PC-3 (cell line): ENCODE data around the gene CTTNBP2NL. TPM values are rescaled to one million over a fixed set of nuclear protein-coding genes. Genes with fewer than 3 reads are reported as not detected.
A peak's percentile ranks its signal among the peaks of the same experiment; 100 is the strongest.

Source experiments
- ATAC-seq: fragments of 200-7000 bp; cut with Tn5 transposase; 2 replicates; pipeline ENCODE4 v1.9.1; 2020; ENCODE audit warnings: mild to moderate bottlenecking, moderate library complexity
- BruUV-seq: library from RNA; stranded (reverse); fragments of 400-500 nt; replicated peaks from 2 replicates; lab custom pipeline; 2021; lab: Mats Ljungman, UMichigan
- CTCF ChIA-PET: fragments of 300-600 bp; sonication (Branson Sonifier 250); formaldehyde crosslinking; loops from one replicate; lab custom pipeline; 2022; ENCODE audit warnings: antibody characterized with exemption; lab: Charles Lee
- POLR2A ChIA-PET: fragments of 300-600 bp; sonication (Branson Sonifier 250); formaldehyde crosslinking; loops from one replicate; lab custom pipeline; 2022; ENCODE audit warnings: antibody characterized with exemption; ENCODE audit not compliant: unreplicated experiment; lab: Charles Lee
- DNase-seq: peaks from one replicate; pipeline ENCODE4 v3.0.0-alpha.2; 2015
- H2AFZ ChIP-seq: fragments of 300-600 bp; sonication (generic); 2 replicates; pipeline ENCODE4 v1.6.0; 2016; ENCODE audit warnings: antibody characterized with exemption, low read length
- H3F3A ChIP-seq: fragments of 300-600 bp; sonication (generic); one replicate; pipeline ENCODE4 v1.6.0; 2017; ENCODE audit warnings: antibody characterized with exemption, low read length, control low read depth, mild to moderate bottlenecking; ENCODE audit not compliant: unreplicated experiment
- H3K27ac ChIP-seq: fragments of 300-600 bp; sonication (generic); 2 replicates; pipeline ENCODE4 v1.5.1; 2016; ENCODE audit warnings: mild to moderate bottlenecking, low read length
- H3K27me3 ChIP-seq: fragments of 300-600 bp; sonication (generic); 2 replicates; pipeline ENCODE4 v1.6.1; 2016; ENCODE audit warnings: low read length, mixed read lengths
- H3K36me3 ChIP-seq: fragments of 300-600 bp; sonication (generic); 2 replicates; pipeline ENCODE4 v1.6.1; 2016; ENCODE audit warnings: low read depth, mixed run types, low read length, mixed read lengths
- H3K4me1 ChIP-seq: fragments of 300-600 bp; sonication (generic); 2 replicates; pipeline ENCODE4 v1.5.1; 2016; ENCODE audit warnings: low read length; ENCODE audit not compliant: insufficient read depth
- H3K4me2 ChIP-seq: fragments of 300-600 bp; sonication (generic); 2 replicates; pipeline ENCODE4 v1.6.0; 2016; ENCODE audit warnings: low read length
- H3K4me3 ChIP-seq: fragments of 300-600 bp; sonication (generic); 2 replicates; pipeline ENCODE4 v1.5.1; 2016; ENCODE audit warnings: mild to moderate bottlenecking, low read length, mixed read lengths
- H3K79me2 ChIP-seq: fragments of 300-600 bp; sonication (generic); 2 replicates; pipeline ENCODE4 v1.6.1; 2017; ENCODE audit warnings: low read length, mixed read lengths
- H3K9ac ChIP-seq: fragments of 300-600 bp; sonication (generic); 2 replicates; pipeline ENCODE4 v1.6.0; 2016; ENCODE audit warnings: mild to moderate bottlenecking, low read length
- H3K9me2 ChIP-seq: fragments of 300-600 bp; sonication (generic); replicated peaks from 2 replicates; pipeline ENCODE4 v1.6.1; 2016; ENCODE audit warnings: mixed run types, low read length, mixed read lengths
- H3K9me3 ChIP-seq: fragments of 300-600 bp; sonication (generic); 2 replicates; pipeline ENCODE4 v1.6.1; 2016; ENCODE audit warnings: low read length, mixed read lengths
- H4K20me1 ChIP-seq: fragments of 300-600 bp; sonication (generic); 2 replicates; pipeline ENCODE4 v1.6.1; 2016; ENCODE audit warnings: low read length, mixed read lengths
- EZH2 ChIP-seq: fragments of 300-600 bp; sonication (generic); IDR thresholded peaks from one replicate; pipeline ENCODE4 v1.6.1; 2017; ENCODE audit warnings: antibody characterized with exemption, mild to moderate bottlenecking, low read length; ENCODE audit not compliant: unreplicated experiment
- EZH2phosphoT487 ChIP-seq: fragments of 300-600 bp; sonication (generic); IDR thresholded peaks from 2 replicates; pipeline ENCODE4 v1.6.1; 2018; ENCODE audit warnings: mild to moderate bottlenecking, antibody characterized with exemption, low read length, borderline replicate concordance
- intact Hi-C: fragments of 100-400 bp; cut with micrococcal nuclease; formaldehyde crosslinking; loops from 2 replicates; pipeline ENCODE4 v1.9.0; 2023
- total RNA-seq: library from RNA; depleted of rRNA; stranded (reverse); fragments of >200 nt; gene quantifications from 2 replicates; pipeline ENCODE4 v1.2.3, GENCODE V29; 2014
- TF ChIP-seq, protein P1 (sequence below): fragments of 300-600 bp; sonication (generic); conservative IDR thresholded peaks from 2 replicates; pipeline ENCODE4 v1.5.1; 2017; ENCODE audit warnings: antibody characterized with exemption, low read depth, mild to moderate bottlenecking, low read length

Gene CTTNBP2NL
- total RNA-seq, 1 experiment from 2014 or later: 9.8 TPM

DNA sequence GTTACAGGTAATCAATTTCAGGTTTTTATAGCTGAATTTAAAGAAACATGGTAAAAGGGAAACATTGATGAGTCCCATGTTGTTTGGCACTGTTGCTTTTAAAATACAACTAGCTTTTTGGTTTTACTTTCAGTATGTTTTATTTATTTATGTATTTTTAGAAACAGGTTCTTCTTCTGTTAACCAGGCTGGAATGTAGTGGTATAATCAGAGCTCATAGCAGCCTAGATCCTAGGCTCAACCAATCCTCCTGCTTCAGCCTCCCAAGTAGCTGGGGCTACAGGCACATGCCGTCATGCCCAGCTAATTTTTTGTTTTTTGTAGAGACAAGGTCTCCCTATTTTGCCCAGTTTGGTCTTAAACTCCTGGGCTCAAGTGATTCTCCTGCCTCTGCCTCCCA lies 50.4 kb downstream of the CTTNBP2NL start:
- CTCF ChIA-PET: interaction anchor here (0.6 kb wide), 1 partner anchor 1231 kb away, joined by 3 read pairs; no protein-coding TSS in a partner anchor
- no peaks in the 10 kb centered on the region for H3K27me3 ChIP-seq
- H3K4me1 ChIP-seq: peaks cover 11% of the 10 kb centered on the region
- 0 out of 2 replicates have a peak, but pooled peaks cover 2% of the 10 kb centered on the region for H3K36me3 ChIP-seq
- intact Hi-C loops: no loop called here
- BruUV-seq: no TSS peak
- TF ChIP-seq EZH2phosphoT487 (no peak), EZH2 (no peak)
- TF ChIP-seq, protein P1, sequence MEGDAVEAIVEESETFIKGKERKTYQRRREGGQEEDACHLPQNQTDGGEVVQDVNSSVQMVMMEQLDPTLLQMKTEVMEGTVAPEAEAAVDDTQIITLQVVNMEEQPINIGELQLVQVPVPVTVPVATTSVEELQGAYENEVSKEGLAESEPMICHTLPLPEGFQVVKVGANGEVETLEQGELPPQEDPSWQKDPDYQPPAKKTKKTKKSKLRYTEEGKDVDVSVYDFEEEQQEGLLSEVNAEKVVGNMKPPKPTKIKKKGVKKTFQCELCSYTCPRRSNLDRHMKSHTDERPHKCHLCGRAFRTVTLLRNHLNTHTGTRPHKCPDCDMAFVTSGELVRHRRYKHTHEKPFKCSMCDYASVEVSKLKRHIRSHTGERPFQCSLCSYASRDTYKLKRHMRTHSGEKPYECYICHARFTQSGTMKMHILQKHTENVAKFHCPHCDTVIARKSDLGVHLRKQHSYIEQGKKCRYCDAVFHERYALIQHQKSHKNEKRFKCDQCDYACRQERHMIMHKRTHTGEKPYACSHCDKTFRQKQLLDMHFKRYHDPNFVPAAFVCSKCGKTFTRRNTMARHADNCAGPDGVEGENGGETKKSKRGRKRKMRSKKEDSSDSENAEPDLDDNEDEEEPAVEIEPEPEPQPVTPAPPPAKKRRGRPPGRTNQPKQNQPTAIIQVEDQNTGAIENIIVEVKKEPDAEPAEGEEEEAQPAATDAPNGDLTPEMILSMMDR: no peak
- no peaks in the 10 kb centered on the region for H3F3A ChIP-seq
- no peak overlapping the region for H3K4me2 ChIP-seq
- ATAC-seq (no peak), DNase-seq (no peak)
- H3K9ac ChIP-seq: no peak overlapping the region
- no peaks in the 10 kb centered on the region for H3K9me2 ChIP-seq
- H3K4me3 ChIP-seq: no peak overlapping the region
- no peak overlapping the region for H3K27ac ChIP-seq
- POLR2A ChIA-PET: interaction anchor here (0.6 kb wide), 1 partner anchor 22 kb away, joined by 6 read pairs; no protein-coding TSS in a partner anchor
- no peaks in the 10 kb centered on the region for H3K9me3 ChIP-seq
- no peaks in the 10 kb centered on the region for H4K20me1 ChIP-seq
- no peak overlapping the region for H2AFZ ChIP-seq
- no peaks in the 10 kb centered on the region; the same call in 1 of the 2 replicates for H3K79me2 ChIP-seq

DNA sequence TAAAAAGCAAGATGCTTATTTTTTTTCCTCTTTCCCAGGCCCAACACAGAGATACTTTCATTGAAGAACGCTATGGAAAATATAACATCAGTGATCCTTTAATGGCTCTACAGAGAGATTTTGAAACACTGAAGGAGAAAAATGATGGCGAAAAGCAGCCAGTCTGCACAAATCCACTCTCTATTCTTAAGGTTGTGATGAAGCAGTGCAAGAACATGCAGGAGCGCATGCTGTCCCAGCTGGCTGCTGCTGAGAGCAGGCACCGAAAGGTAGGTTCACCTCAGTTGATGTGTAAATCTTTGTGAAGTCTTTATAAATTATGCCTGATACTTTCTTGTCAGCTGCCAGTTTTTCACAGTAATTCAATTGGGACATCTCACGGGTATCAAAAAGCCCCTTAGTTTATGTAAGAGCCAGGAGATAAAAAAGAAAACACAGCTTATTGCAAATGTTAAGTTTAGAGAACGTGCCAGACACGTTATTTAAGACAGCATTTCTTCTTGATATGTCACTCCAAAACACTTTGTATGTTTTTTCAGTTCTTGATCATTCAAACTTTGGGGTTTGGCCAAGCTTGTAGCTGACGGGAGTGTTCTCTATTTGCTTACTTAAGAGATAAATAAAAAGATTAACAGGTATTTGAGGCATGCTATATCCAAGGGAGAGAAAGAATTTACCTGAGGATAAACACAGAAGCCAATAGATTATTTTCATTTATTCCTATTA lies 53.1 kb downstream of the CTTNBP2NL start:
- H2AFZ ChIP-seq: no peak overlapping the region
- no peaks in the 10 kb centered on the region for H3F3A ChIP-seq
- DNase-seq: no peak
- ATAC-seq: peak; percentile 13; the same call in 1 of the 2 replicates
- intact Hi-C loops: no loop called here
- no TSS peak for BruUV-seq
- no peaks in the 10 kb centered on the region for H4K20me1 ChIP-seq
- H3K9me2 ChIP-seq: no peaks in the 10 kb centered on the region
- no peaks in the 10 kb centered on the region for H3K27me3 ChIP-seq
- no peak overlapping the region for H3K4me3 ChIP-seq
- H3K79me2 ChIP-seq: no peaks in the 10 kb centered on the region; the same call in 1 of the 2 replicates
- peaks cover 7% of the 10 kb centered on the region for H3K4me1 ChIP-seq
- ChIA-PET CTCF (no interaction called here), POLR2A (no interaction called here)
- no peak overlapping the region for H3K27ac ChIP-seq
- no peak overlapping the region for H3K4me2 ChIP-seq
- TF ChIP-seq, protein P1: no peak
- TF ChIP-seq EZH2: no peak
- TF ChIP-seq EZH2phosphoT487: no peak
- no peaks in the 10 kb centered on the region for H3K9me3 ChIP-seq
- H3K36me3 ChIP-seq: 0 out of 2 replicates have a peak, but pooled peaks cover 2% of the 10 kb centered on the region
- H3K9ac ChIP-seq: no peak overlapping the region

DNA sequence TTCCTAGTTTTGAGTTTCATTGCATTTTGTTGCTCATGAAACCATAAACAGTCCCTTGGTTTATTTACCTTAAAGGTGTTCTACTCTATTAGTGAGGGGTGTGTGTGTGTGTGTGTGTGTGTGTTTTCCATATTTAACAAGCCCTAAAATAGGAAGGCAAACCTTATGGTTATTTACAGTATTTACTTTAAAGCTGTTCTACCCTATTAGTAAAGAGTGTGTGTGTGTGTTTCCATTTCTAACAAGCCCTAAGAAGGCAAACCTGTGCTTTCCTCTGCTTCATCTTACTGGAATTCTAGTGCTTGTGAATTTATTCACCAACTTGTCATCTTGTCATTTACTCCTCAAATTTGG lies 53.6 kb downstream of the CTTNBP2NL start:
- POLR2A ChIA-PET: no interaction called here

More for the DNA sequence above, 53.6 kb downstream of the CTTNBP2NL start:
- intact Hi-C loops: no loop called here
- H3K4me2 ChIP-seq: no peak overlapping the region
- BruUV-seq: no TSS peak
- CTCF ChIA-PET: no interaction called here
- no peaks in the 10 kb centered on the region for H3F3A ChIP-seq
- H3K36me3 ChIP-seq: peaks cover 6% of the 10 kb centered on the region; the same call in 1 of the 2 replicates
- no peak for TF ChIP-seq EZH2phosphoT487
- no peak for TF ChIP-seq EZH2
- TF ChIP-seq, protein P1: no peak
- H3K9me3 ChIP-seq: no peaks in the 10 kb centered on the region
- ATAC-seq (peak; percentile 54), DNase-seq (no peak)
- no peaks in the 10 kb centered on the region for H4K20me1 ChIP-seq
- H3K79me2 ChIP-seq: no peaks in the 10 kb centered on the region; the same call in 1 of the 2 replicates
- no peak overlapping the region for H3K9ac ChIP-seq
- H3K9me2 ChIP-seq: no peaks in the 10 kb centered on the region
- no peak overlapping the region for H3K4me3 ChIP-seq
- no peaks in the 10 kb centered on the region for H3K27me3 ChIP-seq
- H3K27ac ChIP-seq: no peak overlapping the region
- no peak overlapping the region for H2AFZ ChIP-seq
- peaks cover 5% of the 10 kb centered on the region; the same call in 1 of the 2 replicates for H3K4me1 ChIP-seq
